ENCODE results near the gene ZNF814.
"Not testable (repeated sequence)": the region's sequence is repeated elsewhere in the genome, so short reads cannot be mapped to it uniquely, and the experiment has no call there.

ZNF814 gene

DNA sequence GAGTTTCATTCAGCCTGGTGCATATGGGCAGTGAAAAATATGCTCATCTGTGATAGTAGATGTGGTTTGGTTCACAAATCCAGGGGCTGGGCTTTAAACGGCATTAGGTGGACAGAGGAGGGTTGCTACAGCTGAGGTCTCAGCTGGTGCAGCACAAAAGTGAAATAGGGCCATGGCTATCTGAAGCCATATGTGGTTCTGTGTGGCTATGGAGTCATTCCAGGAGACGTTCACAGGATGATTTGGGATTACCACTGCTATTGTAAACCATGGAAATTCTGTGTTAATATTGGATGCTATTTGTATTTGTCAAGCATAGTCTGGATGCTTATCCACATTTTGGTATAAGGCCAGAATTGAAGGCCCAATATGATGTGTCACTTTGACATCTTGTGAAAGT, 34.7 kb downstream of the ZNF814 start:
- H2AK5ac ChIP-seq (ENCODE audit: low read length); H2AFZ ChIP-seq (ENCODE audit: insufficient read depth, low read length, poor library complexity); H3K9me3 ChIP-seq (ENCODE audit: insufficient read depth, low read depth, low read length); H2BK12ac ChIP-seq (ENCODE audit: low read length); H3K4me1 ChIP-seq (ENCODE audit: control insufficient read depth in 1 of 2, insufficient read depth in 2 of 2, low read length in 2 of 2); H3K9ac ChIP-seq (ENCODE audit: low read length); H3K14ac ChIP-seq (ENCODE audit: low read length); H3K23ac ChIP-seq (ENCODE audit: low read length); H3K4me3 ChIP-seq (ENCODE audit: low read depth, low read length); H2BK120ac ChIP-seq (ENCODE audit: insufficient read depth, low read length, poor library complexity); H3K79me1 ChIP-seq (ENCODE audit: low read length); H3K27ac ChIP-seq (ENCODE audit: low read depth, low read length); H3K18ac ChIP-seq (ENCODE audit: low read length); H3K4me2 ChIP-seq (ENCODE audit: low read length); H3K4ac ChIP-seq (ENCODE audit: low read depth, low read length); H3K27me3 ChIP-seq (ENCODE audit: insufficient read depth, low read length); H3K79me2 ChIP-seq (ENCODE audit: control insufficient read depth, insufficient read depth, low read length, poor library complexity); H2BK5ac ChIP-seq (ENCODE audit: low read depth, low read length, poor library complexity); DNase-seq; H4K8ac ChIP-seq (ENCODE audit: low read depth, low read length); H4K12ac ChIP-seq (ENCODE audit: low read depth, low read length); H4K91ac ChIP-seq (ENCODE audit: low read depth, low read length): not testable (repeated sequence)
- peaks cover 26 to 43% of the 10 kb centered on the region in 2 experiments for H3K36me3 ChIP-seq (ENCODE audit: control insufficient read depth in 1 of 2, insufficient read depth in 2 of 2, low read length in 2 of 2)
- WGBS (ENCODE audit: extremely low coverage, insufficient coverage, insufficient read length) = no CpG with 5 or more reads among the region's 2 CpGs

DNA sequence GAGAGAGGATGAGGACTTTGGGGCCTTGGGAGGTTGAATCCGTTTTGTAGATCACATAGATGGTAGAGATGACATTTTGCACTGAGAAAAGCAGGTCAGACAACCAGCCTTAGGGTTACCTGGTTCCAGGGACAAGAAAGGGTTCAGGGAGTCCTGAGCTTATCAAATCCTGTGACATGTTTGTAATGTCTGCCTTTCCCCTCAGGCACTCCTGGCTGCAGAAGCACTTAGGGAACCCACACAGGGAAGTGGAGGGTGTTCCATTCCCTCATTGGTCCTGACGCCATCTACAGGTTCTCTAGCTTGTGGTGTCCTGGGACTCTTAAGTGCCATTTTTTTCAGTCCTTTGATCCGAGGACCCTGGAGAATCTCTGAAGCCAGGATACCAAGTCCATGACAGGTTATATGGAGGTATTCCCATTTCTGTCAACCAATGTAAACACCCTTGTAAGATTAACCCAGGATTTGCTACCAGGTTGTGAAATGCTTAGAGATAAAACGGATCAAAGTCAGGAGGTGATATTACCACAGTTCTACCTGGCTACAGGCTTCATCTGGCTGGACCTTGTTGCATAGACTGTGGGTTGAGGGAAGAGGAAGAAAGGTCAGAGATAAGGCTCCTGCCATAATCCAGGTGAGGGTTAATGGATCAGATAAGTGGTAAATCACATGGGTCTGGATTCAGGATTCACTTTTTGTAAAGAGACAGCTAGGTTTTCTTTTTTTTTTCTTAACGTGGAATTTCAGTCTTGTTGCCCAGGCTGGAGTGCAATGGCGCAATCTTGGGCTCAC, 36.8 kb downstream of the ZNF814 start:
- H3K79me1 ChIP-seq (ENCODE audit: low read length); H3K23ac ChIP-seq (ENCODE audit: low read length); H3K4me1 ChIP-seq (ENCODE audit: control insufficient read depth in 1 of 2, insufficient read depth in 2 of 2, low read length in 2 of 2); H3K27me3 ChIP-seq (ENCODE audit: insufficient read depth, low read length); H2BK12ac ChIP-seq (ENCODE audit: low read length); H3K27ac ChIP-seq (ENCODE audit: low read depth, low read length); H3K18ac ChIP-seq (ENCODE audit: low read length); H3K79me2 ChIP-seq (ENCODE audit: control insufficient read depth, insufficient read depth, low read length, poor library complexity); H4K8ac ChIP-seq (ENCODE audit: low read depth, low read length); H3K9me3 ChIP-seq (ENCODE audit: insufficient read depth, low read depth, low read length); H2BK5ac ChIP-seq (ENCODE audit: low read depth, low read length, poor library complexity); H2AFZ ChIP-seq (ENCODE audit: insufficient read depth, low read length, poor library complexity); H3K4ac ChIP-seq (ENCODE audit: low read depth, low read length); H3K4me3 ChIP-seq (ENCODE audit: low read depth, low read length); H3K9ac ChIP-seq (ENCODE audit: low read length); H4K12ac ChIP-seq (ENCODE audit: low read depth, low read length); H4K91ac ChIP-seq (ENCODE audit: low read depth, low read length); H3K14ac ChIP-seq (ENCODE audit: low read length); H2AK5ac ChIP-seq (ENCODE audit: low read length); H2BK120ac ChIP-seq (ENCODE audit: insufficient read depth, low read length, poor library complexity): not testable (repeated sequence)
- Histone ChIP-seq H3K4me2 (ENCODE audit: low read length) (peak overlapping the region; percentile 66), H3K36me3 (ENCODE audit: control insufficient read depth in 1 of 2, insufficient read depth in 2 of 2, low read length in 2 of 2) (peaks cover 17 to 30% of the 10 kb centered on the region in 2 experiments)
- peak in 1 of 2 donors; percentile 17 for DNase-seq
- no CpG with 5 or more reads among the region's 6 CpGs for WGBS (ENCODE audit: extremely low coverage, insufficient coverage, insufficient read length)

DNA sequence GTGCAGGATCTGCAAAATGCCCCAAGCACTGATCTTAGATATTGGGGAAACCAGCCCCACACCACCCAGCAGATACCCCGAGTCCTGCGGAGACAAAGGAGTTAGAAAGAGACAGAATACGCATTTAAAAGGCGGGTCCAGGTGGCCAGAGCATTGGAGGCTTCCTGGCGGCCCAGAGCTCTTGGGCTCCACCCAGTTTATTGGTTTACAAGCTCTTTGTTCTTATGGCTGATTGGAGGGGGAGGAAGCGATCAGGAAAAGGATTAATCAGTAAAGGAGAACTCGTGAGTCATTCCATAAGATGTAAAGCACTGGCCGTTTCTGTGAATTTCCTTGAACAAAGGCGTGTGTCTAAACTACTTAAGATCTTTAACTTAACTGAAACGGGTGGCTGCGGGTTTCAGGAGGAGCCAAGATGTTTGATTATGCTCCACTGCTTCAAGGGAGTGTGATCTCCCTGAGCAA, 38.3 kb downstream of the ZNF814 start:
- H4K8ac ChIP-seq (ENCODE audit: low read depth, low read length) = peak overlapping the region; percentile 81
- WGBS (ENCODE audit: extremely low coverage, insufficient coverage, insufficient read length) = no CpG with 5 or more reads among the region's 11 CpGs

DNA sequence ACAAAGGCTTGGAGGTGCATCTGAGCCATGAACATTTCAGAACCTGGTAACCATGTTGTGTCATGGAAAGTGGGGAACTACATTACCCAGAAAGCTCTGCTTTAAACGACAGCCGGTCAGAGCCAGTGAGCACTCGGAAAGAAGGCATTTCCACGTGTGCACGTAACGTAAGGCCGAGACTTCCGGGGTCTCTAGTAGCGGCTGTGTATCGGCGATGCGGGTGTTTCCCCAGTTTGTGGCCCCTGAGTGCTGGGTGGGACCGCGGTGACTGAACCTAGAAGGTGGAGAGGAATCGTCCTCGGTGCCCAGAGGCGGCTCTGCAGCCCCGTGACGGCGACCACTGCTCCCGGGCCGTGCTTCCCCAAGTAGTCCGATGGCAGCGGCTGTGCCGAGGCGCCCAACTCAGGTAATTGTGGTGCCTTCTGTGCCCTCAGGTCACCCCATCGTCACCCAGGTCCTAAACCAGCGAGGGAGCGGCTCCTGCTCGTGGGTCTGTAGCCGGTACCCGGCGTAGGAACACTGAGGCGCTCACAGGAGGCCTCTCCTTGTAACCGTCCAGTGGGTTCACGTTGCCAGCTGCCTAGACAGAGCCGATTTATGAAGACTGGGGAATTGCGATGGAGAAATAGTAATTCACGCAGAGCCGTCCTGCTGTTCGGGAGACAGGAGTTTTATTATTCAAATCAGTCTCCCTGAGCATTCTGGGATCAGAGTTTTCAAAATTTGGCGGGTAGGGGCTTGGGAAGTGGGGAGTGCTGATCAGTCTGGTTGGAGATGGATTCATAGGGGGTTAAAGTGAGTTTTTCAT, 39.0 kb downstream of the ZNF814 start, which contains the start of gene ZNF587:
Gene ZNF587, plus strand, starts transcription at position 194 of the 808 bp plus-strand sequence. Its CDS starts 180 bp downstream, at position 374.
- Histone ChIP-seq H3K4me2 (ENCODE audit: low read length) (peak within 1 kb of the TSS; percentile 66), H3K14ac (ENCODE audit: low read length) (peak within 1 kb of the TSS; percentile 93), H3K27ac (ENCODE audit: low read depth, low read length) (peak within 1 kb of the TSS; percentile 74), H3K18ac (ENCODE audit: low read length) (peak within 1 kb of the TSS; percentile 73), H3K4ac (ENCODE audit: low read depth, low read length) (peak within 1 kb of the TSS; percentile 78), H4K8ac (ENCODE audit: low read depth, low read length) (peak within 1 kb of the TSS; percentile 81), H4K12ac (ENCODE audit: low read depth, low read length) (peak within 1 kb of the TSS; percentile 51), H3K9ac (ENCODE audit: low read length) (peak within 1 kb of the TSS; percentile 88), H2BK5ac (ENCODE audit: low read depth, low read length, poor library complexity) (peak within 1 kb of the TSS; percentile 72), H3K4me3 (ENCODE audit: low read depth, low read length) (peak within 1 kb of the TSS; percentile 94), H2BK120ac (ENCODE audit: insufficient read depth, low read length, poor library complexity) (peak within 1 kb of the TSS; percentile 71), H3K36me3 (ENCODE audit: control insufficient read depth in 1 of 2, insufficient read depth in 2 of 2, low read length in 2 of 2) (peaks cover 12 to 17% of the 10 kb centered on the region in 2 experiments), H4K91ac (ENCODE audit: low read depth, low read length) (peak within 1 kb of the TSS; percentile 90), H2AK5ac (ENCODE audit: low read length) (peak within 1 kb of the TSS; percentile 87)
- H3K4me1 ChIP-seq (ENCODE audit: control insufficient read depth in 1 of 2, insufficient read depth in 2 of 2, low read length in 2 of 2); H3K9me3 ChIP-seq (ENCODE audit: insufficient read depth, low read depth, low read length); H3K27me3 ChIP-seq (ENCODE audit: insufficient read depth, low read length); H3K79me2 ChIP-seq (ENCODE audit: control insufficient read depth, insufficient read depth, low read length, poor library complexity); H3K79me1 ChIP-seq (ENCODE audit: low read length); H2BK12ac ChIP-seq (ENCODE audit: low read length); H2AFZ ChIP-seq (ENCODE audit: insufficient read depth, low read length, poor library complexity); H3K23ac ChIP-seq (ENCODE audit: low read length): not testable (repeated sequence)
- peak; percentile 71 to 86 for DNase-seq
- no CpG with 5 or more reads among the region's 42 CpGs for WGBS (ENCODE audit: extremely low coverage, insufficient coverage, insufficient read length)

More for the DNA sequence above, 38.3 kb downstream of the ZNF814 start:
- Histone ChIP-seq H3K4me1 (ENCODE audit: control insufficient read depth in 1 of 2, insufficient read depth in 2 of 2, low read length in 2 of 2) (peaks cover 3 to 6% of the 10 kb centered on the region in 2 experiments), H3K9ac (ENCODE audit: low read length) (peak overlapping the region; percentile 88), H3K4me2 (ENCODE audit: low read length) (peak overlapping the region; percentile 66), H3K27me3 (ENCODE audit: insufficient read depth, low read length) (no peaks in the 10 kb centered on the region), H2AK5ac (ENCODE audit: low read length) (peak overlapping the region; percentile 87), H3K23ac (ENCODE audit: low read length) (no peak overlapping the region), H3K79me1 (ENCODE audit: low read length) (peaks cover 9% of the 10 kb centered on the region), H2BK12ac (ENCODE audit: low read length) (no peak overlapping the region), H3K4me3 (ENCODE audit: low read depth, low read length) (peak overlapping the region; percentile 94), H4K12ac (ENCODE audit: low read depth, low read length) (peak overlapping the region; percentile 51), H3K18ac (ENCODE audit: low read length) (peak overlapping the region; percentile 57), H3K27ac (ENCODE audit: low read depth, low read length) (peak overlapping the region; percentile 74), H2AFZ (ENCODE audit: insufficient read depth, low read length, poor library complexity) (no peak overlapping the region), H3K79me2 (ENCODE audit: control insufficient read depth, insufficient read depth, low read length, poor library complexity) (peaks cover 9% of the 10 kb centered on the region), H3K4ac (ENCODE audit: low read depth, low read length) (peak overlapping the region; percentile 78), H2BK120ac (ENCODE audit: insufficient read depth, low read length, poor library complexity) (peak overlapping the region; percentile 71), H3K36me3 (ENCODE audit: control insufficient read depth in 1 of 2, insufficient read depth in 2 of 2, low read length in 2 of 2) (peaks cover 15 to 22% of the 10 kb centered on the region in 2 experiments), H2BK5ac (ENCODE audit: low read depth, low read length, poor library complexity) (peak overlapping the region; percentile 72), H3K14ac (ENCODE audit: low read length) (peak overlapping the region; percentile 93), H4K91ac (ENCODE audit: low read depth, low read length) (peak overlapping the region; percentile 90), H3K9me3 (ENCODE audit: insufficient read depth, low read depth, low read length) (no peaks in the 10 kb centered on the region)
- peak; percentile 67 to 82 for DNase-seq

Measured in trophoblast cell (in vitro differentiated cells and primary cell).